Erythroblast (primary cell): Measurements from ENCODE around the gene NSUN2.

Experiments
- GATA1 ChIP-seq: IDR thresholded peaks from 2 replicates; pipeline ENCODE4 v1.6.1; 2011; ENCODE audit warnings: low read depth, mild to moderate bottlenecking, control low read depth, low read length, moderate library complexity
- POLR2A ChIP-seq: IDR thresholded peaks from 2 replicates; pipeline ENCODE4 v1.6.1; 2011; ENCODE audit warnings: mild to moderate bottlenecking, low read length

GRCh38 chr5:6574111-6574510 lies 58.7 kb downstream of the NSUN2 start:
- no peak for TF ChIP-seq POLR2A
- TF ChIP-seq GATA1, result no peak
